IMR-90 (cell line): Measurements from ENCODE around the gene TRABD.

Experiments used
- MXI1 ChIP-seq: IDR thresholded peaks from 2 replicates; pipeline ENCODE4 v1.6.1; 2012; ENCODE audit warnings: low read depth, mild to moderate bottlenecking, low read length, moderate library complexity, borderline replicate concordance
- RAD21 ChIP-seq: IDR thresholded peaks from 2 replicates; pipeline ENCODE4 v1.6.1; 2012; ENCODE audit warnings: low read length, improper control_type of control experiment
- TF ChIP-seq, protein P1 (sequence below): conservative IDR thresholded peaks from 2 replicates; pipeline ENCODE4 v1.5.1; 2012; ENCODE audit warnings: mild to moderate bottlenecking, low read depth, low read length, improper control_type of control experiment

- TF ChIP-seq, protein P1, sequence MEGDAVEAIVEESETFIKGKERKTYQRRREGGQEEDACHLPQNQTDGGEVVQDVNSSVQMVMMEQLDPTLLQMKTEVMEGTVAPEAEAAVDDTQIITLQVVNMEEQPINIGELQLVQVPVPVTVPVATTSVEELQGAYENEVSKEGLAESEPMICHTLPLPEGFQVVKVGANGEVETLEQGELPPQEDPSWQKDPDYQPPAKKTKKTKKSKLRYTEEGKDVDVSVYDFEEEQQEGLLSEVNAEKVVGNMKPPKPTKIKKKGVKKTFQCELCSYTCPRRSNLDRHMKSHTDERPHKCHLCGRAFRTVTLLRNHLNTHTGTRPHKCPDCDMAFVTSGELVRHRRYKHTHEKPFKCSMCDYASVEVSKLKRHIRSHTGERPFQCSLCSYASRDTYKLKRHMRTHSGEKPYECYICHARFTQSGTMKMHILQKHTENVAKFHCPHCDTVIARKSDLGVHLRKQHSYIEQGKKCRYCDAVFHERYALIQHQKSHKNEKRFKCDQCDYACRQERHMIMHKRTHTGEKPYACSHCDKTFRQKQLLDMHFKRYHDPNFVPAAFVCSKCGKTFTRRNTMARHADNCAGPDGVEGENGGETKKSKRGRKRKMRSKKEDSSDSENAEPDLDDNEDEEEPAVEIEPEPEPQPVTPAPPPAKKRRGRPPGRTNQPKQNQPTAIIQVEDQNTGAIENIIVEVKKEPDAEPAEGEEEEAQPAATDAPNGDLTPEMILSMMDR: no peak
- TF ChIP-seq RAD21 (no peak), MXI1 (no peak)
Measured at GRCh38 chr22:50148166-50148500, 37.6 kb upstream of the TRABD start.
